Measurements from ENCODE around the gene CERS6.

DNA sequence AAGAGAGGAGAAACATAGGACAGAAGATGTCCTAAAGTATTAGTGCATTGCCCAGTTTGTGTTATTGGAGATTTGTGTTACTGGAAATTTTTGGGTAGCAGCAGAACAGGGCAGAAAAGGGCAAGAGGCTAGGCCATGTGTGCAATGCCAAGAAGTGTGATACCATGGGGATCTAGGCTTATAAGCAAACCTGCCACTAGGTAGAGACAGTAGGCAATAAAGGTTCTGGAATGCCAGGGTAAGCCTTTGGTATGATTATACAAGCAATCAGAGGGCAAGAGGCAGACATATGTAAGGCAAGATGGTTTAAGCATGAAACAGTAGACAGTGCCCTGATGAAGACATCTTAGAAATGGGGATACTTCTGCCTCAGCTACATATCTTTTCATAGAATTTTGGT is 12.3 kb upstream of the CERS6 start:
- TF ChIP-seq CTCF (conservative IDR thresholded peaks at IDR 0.05) (no peak), ZFX (IDR thresholded peaks at IDR 0.05) (no peak)
